Left hindlimb (tissue), 1 donor: Measurements from ENCODE around the gene ZKSCAN1.

Experiments
- DNase-seq: peaks from one replicate; pipeline ENCODE4 v3.0.0-alpha.2; 2018

The ZKSCAN1 gene

GRCh38 chr7:100040575-100040974 is 25.2 kb downstream of the ZKSCAN1 start:
- DNase-seq, result no peak

DNA sequence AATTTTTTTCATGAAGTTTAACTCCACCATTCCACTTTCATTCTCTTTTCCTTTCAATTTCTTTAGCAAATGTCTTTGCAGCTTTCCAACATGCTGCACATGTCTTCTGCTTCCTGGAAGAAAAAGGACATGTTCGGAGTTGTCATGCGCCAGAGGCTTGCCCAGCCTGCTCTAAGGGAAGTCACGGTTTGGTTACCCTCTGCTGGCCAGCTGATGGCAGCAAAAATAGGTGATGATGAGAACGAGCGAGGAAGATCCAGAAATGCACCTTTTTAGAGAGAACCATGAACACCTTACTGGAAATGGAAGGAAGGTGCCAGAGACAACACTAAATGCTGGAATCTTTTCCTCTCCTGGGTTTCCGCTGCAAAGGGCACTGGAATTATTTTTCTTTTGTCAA is 29.3 kb downstream of the ZKSCAN1 start:
- no peak for DNase-seq

- no peak for DNase-seq
Measured at GRCh38 chr7:100048680-100049079, 33.3 kb downstream of the ZKSCAN1 start.

DNA sequence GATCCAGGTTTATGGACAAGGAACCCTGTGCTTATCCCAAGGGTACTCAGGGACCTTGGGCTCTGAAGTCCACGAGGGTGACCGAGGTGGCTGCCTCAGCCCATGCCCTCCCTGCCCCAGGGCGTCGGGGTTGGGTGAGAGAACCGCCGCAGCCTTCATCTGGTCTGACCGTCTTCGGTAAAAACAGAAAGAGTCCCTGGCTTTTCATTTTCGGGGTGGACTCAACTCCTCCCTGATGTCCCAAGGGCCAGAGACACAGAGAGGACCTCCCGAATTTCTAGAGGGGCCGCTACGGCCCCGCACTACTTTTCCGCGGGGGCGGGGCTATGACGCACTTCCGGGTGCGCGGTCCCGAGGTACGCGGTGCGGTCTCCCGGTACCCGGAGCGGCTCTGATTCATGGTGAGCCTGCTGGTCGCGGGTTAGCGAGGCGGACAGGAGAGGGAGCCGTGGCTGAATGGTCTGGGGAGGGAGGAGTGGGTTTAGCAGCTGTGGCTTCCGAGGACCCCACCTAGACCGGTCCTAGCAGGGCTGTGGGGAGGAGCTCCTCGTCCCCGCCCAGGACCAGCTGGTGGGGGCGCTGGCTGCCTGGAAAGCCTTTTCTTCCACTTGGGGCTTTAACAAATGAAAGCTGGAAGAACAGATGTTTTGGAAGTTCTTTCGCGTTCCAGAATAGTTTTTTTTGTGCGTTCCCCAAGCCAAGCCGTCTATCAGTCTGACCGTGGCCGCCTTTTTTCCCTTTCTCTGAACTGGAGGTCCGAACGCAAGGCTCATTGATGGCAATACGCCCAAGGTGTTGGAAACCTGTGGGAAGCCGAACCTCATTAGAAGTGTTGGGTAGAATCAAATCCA is 34.3 kb downstream of the ZKSCAN1 start, which contains the start of gene ZSCAN21:
TSS of gene ZSCAN21 (plus strand) at position 334 of the 851 bp plus-strand sequence. CDS start 7,233 bp downstream, outside the sequence.
- DNase-seq, result peak; percentile 93

DNA sequence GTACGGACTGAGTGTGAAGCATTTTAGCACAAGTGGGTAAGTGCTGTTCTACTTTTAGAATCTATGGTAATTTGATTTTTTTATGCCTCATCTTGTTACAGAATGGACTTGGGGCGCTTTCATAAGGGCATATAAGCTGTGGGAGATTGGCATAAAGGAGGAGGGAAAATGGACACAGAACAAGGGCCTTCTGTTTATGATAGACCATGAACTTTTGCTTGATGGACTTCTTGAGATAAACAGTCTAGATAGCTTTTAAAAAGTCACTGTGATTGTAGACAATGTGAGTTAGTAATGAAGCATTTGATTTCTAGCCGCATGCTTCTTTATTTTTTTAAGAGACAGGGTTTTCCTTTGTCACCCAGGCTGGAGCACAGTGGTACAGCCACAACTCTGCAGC is 36.2 kb downstream of the ZKSCAN1 start:
- no peak for DNase-seq

DNA sequence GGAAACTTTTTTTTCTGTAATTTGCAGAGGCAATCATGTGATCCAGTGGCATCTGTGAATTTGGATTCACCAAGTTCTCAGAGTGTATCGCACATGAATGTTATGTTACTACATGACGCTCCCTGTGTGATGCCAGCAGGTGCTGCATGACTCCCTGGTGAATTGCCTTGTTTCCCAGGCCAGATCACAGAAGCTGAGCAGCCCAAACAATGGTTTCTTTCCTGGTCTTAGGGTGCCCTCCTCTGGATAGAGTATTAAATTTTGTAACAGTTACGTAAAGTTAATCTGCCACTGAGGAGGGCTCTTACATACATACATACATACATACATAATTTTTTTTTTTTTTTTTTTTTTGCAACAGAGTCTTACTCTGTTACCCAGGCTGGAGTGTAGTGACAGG is 37.8 kb downstream of the ZKSCAN1 start:
- DNase-seq, result peak; percentile 43

- no peak for DNase-seq
Measured at GRCh38 chr7:100057006-100057405, 41.6 kb downstream of the ZKSCAN1 start.

DNA sequence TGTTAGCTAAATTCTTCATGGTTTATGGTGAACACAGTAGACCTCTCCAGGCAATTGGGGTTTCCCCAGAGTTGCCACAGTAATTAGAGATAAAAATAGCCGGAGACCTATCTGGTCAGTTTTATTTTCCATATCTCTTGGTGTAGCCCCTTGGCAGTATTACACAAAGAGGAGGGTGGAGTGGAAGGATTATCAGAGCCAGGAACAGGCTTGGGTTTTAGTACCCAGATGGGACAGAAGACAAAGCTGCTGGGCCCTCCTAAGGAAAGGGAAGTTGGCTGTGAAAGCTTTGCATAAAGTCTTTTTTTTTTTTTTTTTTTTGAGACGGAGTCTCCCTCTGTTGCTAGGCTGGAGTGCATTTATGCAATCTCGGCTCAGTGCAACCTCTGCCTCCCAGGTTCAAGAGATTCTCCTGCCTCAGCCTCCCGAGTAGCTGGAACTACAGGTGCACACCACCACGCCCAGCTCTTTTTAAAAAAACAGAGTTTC is 43.9 kb downstream of the ZKSCAN1 start:
- no peak for DNase-seq

DNA sequence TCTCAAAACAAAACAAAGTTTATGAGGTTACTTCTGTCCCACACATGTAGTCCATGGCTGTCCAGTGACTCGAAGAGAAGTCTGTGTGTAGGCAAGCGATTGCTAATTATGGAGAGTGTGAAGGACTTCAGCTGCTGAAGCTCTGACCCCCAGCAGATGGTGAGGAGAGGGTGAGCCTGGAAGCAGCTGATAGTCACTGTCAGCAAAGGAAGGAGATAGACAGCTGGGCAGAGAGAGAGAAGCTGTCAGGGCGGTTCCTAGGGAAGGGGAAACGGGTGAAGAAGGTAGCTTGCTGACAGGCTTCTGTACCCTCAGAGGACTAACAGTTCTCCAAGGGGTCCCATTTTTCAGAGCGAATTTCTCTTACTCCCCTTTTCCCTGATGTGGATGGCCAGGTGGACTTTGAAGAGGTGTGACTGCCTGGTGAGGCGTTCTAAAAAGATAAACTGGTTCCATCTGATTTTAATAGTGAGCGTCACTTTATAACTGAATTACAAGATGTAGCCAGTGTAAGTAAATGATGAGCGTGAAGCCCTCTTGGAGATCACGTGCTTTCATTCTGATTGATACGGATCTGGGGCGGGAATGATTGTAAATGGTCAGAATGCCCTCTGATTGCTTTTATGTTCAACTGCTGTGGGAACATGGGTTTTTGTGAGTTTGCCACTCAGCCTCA is 46.3 kb downstream of the ZKSCAN1 start:
- no peak for DNase-seq

DNA sequence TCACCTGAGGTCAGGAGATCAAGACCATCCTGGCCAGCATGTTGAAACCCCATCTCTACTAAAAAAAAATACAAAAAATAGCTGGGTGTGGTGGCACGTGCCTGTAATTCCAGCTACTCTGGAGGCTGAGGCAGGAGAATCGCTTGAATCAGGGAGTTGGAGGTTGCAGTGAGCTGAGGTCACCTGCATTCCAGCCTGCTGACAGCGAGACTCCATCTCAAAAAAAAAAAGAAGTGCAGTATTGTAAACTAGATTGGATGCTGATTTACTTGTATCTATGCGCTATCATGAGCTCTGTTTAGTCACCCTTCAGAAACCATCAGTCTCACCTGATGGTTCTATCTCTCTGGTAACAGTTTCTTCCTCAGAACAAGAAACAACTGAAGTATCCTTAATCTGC is 48.0 kb downstream of the ZKSCAN1 start:
- no peak for DNase-seq

DNA sequence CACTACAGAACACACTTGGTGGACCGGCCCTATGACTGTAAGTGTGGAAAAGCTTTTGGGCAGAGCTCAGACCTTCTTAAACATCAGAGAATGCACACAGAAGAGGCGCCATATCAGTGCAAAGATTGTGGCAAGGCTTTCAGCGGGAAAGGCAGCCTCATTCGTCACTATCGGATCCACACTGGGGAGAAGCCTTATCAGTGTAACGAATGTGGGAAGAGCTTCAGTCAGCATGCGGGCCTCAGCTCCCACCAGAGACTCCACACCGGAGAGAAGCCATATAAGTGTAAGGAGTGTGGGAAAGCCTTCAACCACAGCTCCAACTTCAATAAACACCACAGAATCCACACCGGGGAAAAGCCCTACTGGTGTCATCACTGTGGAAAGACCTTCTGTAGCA is 48.8 kb downstream of the ZKSCAN1 start:
- no peak for DNase-seq

GRCh38 chr7:100065452-100066186 is 50.2 kb downstream of the ZKSCAN1 start:
- no peak for DNase-seq

DNA sequence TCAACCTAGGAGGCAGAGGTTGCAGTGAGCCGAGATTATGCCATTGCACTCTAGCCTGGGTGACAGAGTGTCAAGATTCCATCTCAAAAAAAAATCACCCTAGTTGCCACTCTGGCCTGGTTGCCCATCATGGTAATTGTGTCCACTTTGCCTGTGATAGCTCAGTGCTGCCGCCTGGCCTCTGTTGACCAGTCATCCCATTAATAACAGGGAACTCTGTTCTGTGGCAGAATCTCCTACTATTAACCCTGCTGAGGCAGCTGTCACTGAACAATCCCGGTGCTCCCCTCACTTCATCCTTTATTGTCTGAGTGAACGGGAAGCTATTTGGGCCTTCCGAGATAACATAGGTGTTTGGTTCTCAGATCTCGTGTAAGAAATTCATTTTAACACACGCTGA is 51.6 kb downstream of the ZKSCAN1 start:
- no peak for DNase-seq

GRCh38 chr7:100069991-100070390 is 54.6 kb downstream of the ZKSCAN1 start:
- no peak for DNase-seq

DNA sequence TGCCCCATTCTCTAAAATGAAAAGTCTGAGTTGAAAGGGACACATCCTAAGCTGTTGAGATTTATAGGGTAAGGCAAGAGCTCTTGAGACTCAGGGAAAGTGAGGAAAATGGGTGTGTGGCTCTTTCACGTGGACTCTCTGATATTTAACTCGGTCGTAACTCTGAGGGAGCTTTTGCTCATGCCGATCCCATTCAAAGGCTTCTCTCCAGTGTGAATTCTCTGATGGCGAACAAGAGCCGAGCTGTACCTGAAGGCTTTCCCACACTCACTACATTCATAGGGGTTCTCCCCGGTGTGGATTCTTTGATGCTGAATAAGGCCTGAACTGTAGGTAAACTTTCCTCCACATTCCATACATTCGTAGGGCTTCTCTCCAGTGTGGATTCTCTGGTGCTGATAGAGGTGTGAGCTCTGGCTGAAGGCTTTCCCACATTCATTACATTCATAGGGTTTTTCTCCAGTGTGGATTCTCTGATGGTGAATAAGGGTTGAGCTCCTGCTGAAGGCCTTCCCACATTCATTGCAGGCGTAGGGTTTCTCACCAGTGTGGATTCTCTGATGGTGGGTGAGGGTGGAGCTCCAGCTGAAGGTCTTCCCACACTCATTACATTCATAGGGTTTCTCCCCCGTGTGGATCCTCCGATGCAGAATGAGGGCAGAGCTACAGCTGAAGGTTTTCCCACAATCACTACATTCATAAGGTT is 55.8 kb downstream of the ZKSCAN1 start:
- DNase-seq, result no peak

DNA sequence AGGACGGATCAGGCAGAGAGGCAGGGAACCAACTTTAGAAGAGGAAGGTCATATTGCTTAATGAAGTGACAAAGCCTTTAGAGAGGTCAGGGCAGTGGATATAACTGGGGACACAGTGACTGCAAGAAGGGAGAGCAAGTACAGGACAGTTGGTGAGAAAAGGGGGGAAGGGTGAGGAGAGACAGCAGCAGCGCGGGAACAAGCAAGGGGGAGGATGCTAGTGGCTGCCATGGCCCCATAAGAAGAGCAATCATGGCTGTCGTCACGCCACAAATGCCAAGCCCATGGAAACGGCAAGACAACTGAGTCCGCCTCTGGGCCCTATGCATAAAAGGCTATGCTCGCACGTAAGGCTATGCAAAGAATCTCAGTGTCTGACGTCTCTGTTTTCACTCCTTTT is 57.1 kb downstream of the ZKSCAN1 start:
- DNase-seq, result no peak

DNA sequence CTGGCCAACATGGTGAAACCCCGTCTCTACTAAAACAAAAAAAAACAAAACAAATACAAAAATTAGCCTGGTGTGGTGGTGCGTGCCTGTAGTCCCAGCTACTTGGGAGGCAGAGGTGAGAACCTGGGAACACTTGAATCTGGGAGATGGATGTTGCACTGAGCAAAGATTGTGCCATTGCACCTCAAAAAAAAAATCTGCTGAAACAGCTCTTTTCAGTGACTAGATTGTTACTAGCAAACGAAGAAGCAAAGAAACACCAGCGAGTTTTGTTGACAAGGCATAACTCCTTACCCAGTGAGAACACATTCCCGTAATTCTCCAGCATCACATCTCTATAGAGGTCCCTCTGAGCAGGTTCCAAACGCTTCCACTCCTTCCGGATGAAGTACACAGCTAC is 59.4 kb downstream of the ZKSCAN1 start:
- no peak for DNase-seq

- no peak for DNase-seq
Measured at GRCh38 chr7:100075418-100075817, 60.0 kb downstream of the ZKSCAN1 start.

- DNase-seq, result no peak
Measured at GRCh38 chr7:100077205-100077604, 61.8 kb downstream of the ZKSCAN1 start.

GRCh38 chr7:100079024-100079560 is 63.7 kb downstream of the ZKSCAN1 start:
- no peak for DNase-seq

DNA sequence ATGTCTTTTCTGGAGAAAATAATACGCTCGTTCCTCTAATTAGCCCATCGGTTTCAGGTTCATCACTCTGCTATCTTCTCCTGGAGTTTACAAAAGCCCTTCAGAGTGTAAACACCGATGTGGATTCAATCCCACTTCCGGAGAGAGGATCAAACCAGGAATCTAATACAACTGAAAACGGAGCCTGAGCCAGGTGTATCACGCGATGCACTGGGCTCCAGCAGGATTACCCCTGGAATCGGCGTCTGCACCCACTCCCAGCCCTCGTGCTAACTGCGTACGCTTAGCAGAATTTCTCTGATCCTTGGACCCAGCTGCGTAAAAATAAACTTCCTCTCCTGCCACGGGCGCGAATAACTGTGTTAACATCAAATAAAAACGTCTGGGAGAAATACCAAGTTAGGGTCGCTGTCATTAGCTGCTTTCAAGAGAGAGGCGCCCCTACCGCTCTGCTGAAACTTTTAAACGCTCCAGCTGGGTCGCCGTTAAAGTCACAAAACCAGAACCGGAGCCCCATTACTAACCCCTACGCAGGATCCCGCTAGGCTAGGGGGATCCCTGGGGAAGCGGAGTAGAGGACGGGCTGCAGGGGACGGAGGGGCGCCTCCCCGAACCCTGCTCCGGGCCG is 65.6 kb downstream of the ZKSCAN1 start:
- DNase-seq, result no peak

- peak; percentile 99 for DNase-seq
Measured at GRCh38 chr7:100081535-100082102, 66.2 kb downstream of the ZKSCAN1 start, which contains the start of gene ZNF3. ZNF3 (minus strand) TSS chr7:100081723; CDS start chr7:100077357, 4,366 bp downstream.
